GM23338 (cell line): Measurements from ENCODE around the gene CCDC157. TPM values are rescaled to one million over a fixed set of nuclear protein-coding genes. Genes with fewer than 3 reads are reported as not detected.

Experiments used
- ATAC-seq: fragments of 200-7000 bp; cut with Tn5 transposase; 3 replicates; pipeline ENCODE4 v1.9.1; 2020
- DNase-seq: peaks from one replicate; pipeline ENCODE4 v3.0.0-alpha.2; 2015; ENCODE audit warnings: low spot score
- H2AFZ ChIP-seq: fragments of 200-600 bp; sonication (generic); 2 replicates; pipeline ENCODE4 v1.8.0; 2016; ENCODE audit warnings: antibody characterized with exemption, mild to moderate bottlenecking, moderate library complexity
- H3F3A ChIP-seq: fragments of 200-600 bp; sonication (generic); replicated peaks from 2 replicates; pipeline ENCODE4 v1.8.0; 2017; ENCODE audit warnings: antibody characterized with exemption, mixed run types, low read depth
- H3K27ac ChIP-seq: fragments of 200-600 bp; sonication (generic); 2 replicates; pipeline ENCODE4 v1.6.1; 2016; ENCODE audit warnings: low read depth
- H3K27me3 ChIP-seq: fragments of 200-600 bp; sonication (generic); 2 replicates; pipeline ENCODE4 v1.8.0; 2016; ENCODE audit warnings: mild to moderate bottlenecking, mixed run types, moderate library complexity; ENCODE audit not compliant: insufficient read depth
- H3K36me3 ChIP-seq: fragments of 200-600 bp; sonication (generic); 2 replicates; pipeline ENCODE4 v1.8.0; 2016; ENCODE audit warnings: mild to moderate bottlenecking; ENCODE audit not compliant: insufficient read depth
- H3K4me1 ChIP-seq: fragments of 200-600 bp; sonication (generic); 2 replicates; pipeline ENCODE4 v1.8.0; 2016; ENCODE audit warnings: mild to moderate bottlenecking, moderate library complexity; ENCODE audit not compliant: insufficient read depth
- H3K4me2 ChIP-seq: fragments of 200-600 bp; sonication (generic); 2 replicates; pipeline ENCODE4 v1.7.1; 2017; ENCODE audit warnings: mixed run types
- H3K4me3 ChIP-seq: fragments of 200-600 bp; sonication (generic); 2 replicates; pipeline ENCODE4 v1.6.1; 2016; ENCODE audit warnings: mixed run types
- H3K79me2 ChIP-seq: fragments of 200-600 bp; sonication (generic); replicated peaks from 2 replicates; pipeline ENCODE4 v1.8.0; 2017; ENCODE audit warnings: mild to moderate bottlenecking; ENCODE audit not compliant: insufficient read depth
- H3K9me2 ChIP-seq: fragments of 200-600 bp; sonication (generic); 2 replicates; pipeline ENCODE4 v1.8.0; 2017; ENCODE audit not compliant: insufficient read depth
- H4K20me1 ChIP-seq: fragments of 200-600 bp; sonication (generic); replicated peaks from 2 replicates; pipeline ENCODE4 v1.8.0; 2017; ENCODE audit warnings: mild to moderate bottlenecking; ENCODE audit not compliant: insufficient read depth
- H3K27ac Mint-ChIP-seq: 2 replicates; pipeline ENCODE4 v1.8.0; 2020; ENCODE audit warnings: inconsistent platforms, mild to moderate bottlenecking, moderate library complexity, mixed read lengths
- H3K27me3 Mint-ChIP-seq: 3 replicates; pipeline ENCODE4 v1.8.0; 2022; ENCODE audit warnings: low read depth, mild to moderate bottlenecking, moderate library complexity, mixed read lengths, inconsistent platforms; ENCODE audit not compliant: insufficient read depth, poor library complexity
- H3K36me3 Mint-ChIP-seq: 3 replicates; pipeline ENCODE4 v1.8.0; 2021; ENCODE audit warnings: low read depth, mild to moderate bottlenecking, inconsistent platforms, moderate library complexity, mixed read lengths
- H3K4me1 Mint-ChIP-seq: 3 replicates; pipeline ENCODE4 v1.8.0; 2020; ENCODE audit warnings: mild to moderate bottlenecking, inconsistent platforms, mixed read lengths
- H3K4me3 Mint-ChIP-seq: 3 replicates; pipeline ENCODE4 v1.8.0; 2021; ENCODE audit warnings: moderate library complexity, mild to moderate bottlenecking, inconsistent platforms, mixed read lengths
- H3K9me3 Mint-ChIP-seq: 3 replicates; pipeline ENCODE4 v1.8.0; 2020; ENCODE audit warnings: moderate library complexity, mild to moderate bottlenecking, inconsistent platforms, mixed read lengths
- CTCF ChIP-seq, 2 experiments: fragments of 200-600 bp in 1 of 2; sonication (generic) in 1 of 2; conservative IDR thresholded peaks; 2 replicates each; pipeline versions ENCODE4 v1.5.1 to v1.6.1; 2016 to 2017; ENCODE audit warnings: antibody characterized with exemption in 2 of 2, low read depth in 2 of 2, mild to moderate bottlenecking in 2 of 2, moderate library complexity in 1 of 2
- ETS1 ChIP-seq: IDR thresholded peaks from 2 replicates; pipeline ENCODE4 v1.6.1; 2016; ENCODE audit warnings: antibody characterized with exemption
- EZH2phosphoT487 ChIP-seq: fragments of 200-600 bp; sonication (generic); IDR thresholded peaks from one replicate; pipeline ENCODE4 v1.8.1; 2018; ENCODE audit warnings: antibody characterized with exemption; ENCODE audit not compliant: unreplicated experiment
- NANOG ChIP-seq: IDR thresholded peaks from 2 replicates; pipeline ENCODE4 v1.6.1; 2016; ENCODE audit warnings: antibody characterized with exemption, borderline replicate concordance
- POLR2AphosphoS5 ChIP-seq: IDR thresholded peaks from 2 replicates; pipeline ENCODE4 v1.6.1; 2016; ENCODE audit warnings: antibody characterized with exemption, low read depth
- STAT1 ChIP-seq: IDR thresholded peaks from one replicate; pipeline ENCODE4 v1.6.1; 2016; ENCODE audit warnings: antibody characterized with exemption; ENCODE audit not compliant: unreplicated experiment
- ZNF114 ChIP-seq: fragments of 250-450 bp; sonication (Bioruptor Pico); IDR thresholded peaks from 2 replicates; pipeline ENCODE4 v1.5.0; 2020; ENCODE audit warnings: mild to moderate bottlenecking, moderate library complexity
- ZNF462 ChIP-seq: fragments of 250-450 bp; sonication (Bioruptor Pico); IDR thresholded peaks from 2 replicates; pipeline ENCODE4 v1.5.0; 2020; ENCODE audit warnings: mild to moderate bottlenecking, moderate library complexity
- polyA plus RNA-seq: library from polyadenylated mRNA; unstranded; fragments of >200 nt; fragmentation: Nextera tagmentation; extraction: Ambion mirVana; gene quantifications from 2 replicates; pipeline ENCODE4 v1.2.1, GENCODE V29; 2016
- total RNA-seq: library from RNA; depleted of rRNA; stranded (reverse); fragments of >200 nt; shearing (Covaris generic); gene quantifications from 2 replicates; pipeline ENCODE4 v1.2.3, GENCODE V29; 2014

CCDC157 gene
- total and polyA plus RNA-seq, 2 experiments from 2014 or later, result 3.8 to 7.9 TPM

- H3K27me3 ChIP-seq, result no peaks in the 10 kb centered on the region
- peak overlapping the region; percentile 91 for H3K4me3 Mint-ChIP-seq
Observed at GRCh38 chr22:30425327-30425615, 68.5 kb downstream of the CCDC157 start.

More at GRCh38 chr22:30425327-30425615, 68.5 kb downstream of the CCDC157 start:
- TF ChIP-seq ZNF114 (CRISPR knock-in tag) (no peak), STAT1 (no peak), POLR2AphosphoS5 (no peak), EZH2phosphoT487 (no peak), CTCF (conservative IDR thresholded peaks at IDR 0.05; ENCODE audit: low read depth in 2 of 2) (no peak), NANOG (no peak), ZNF462 (no peak), ETS1 (no peak)
- H2AFZ ChIP-seq, result peak overlapping the region; percentile 67
- peak overlapping the region; percentile 97 for H3K27ac Mint-ChIP-seq
- H3K4me2 ChIP-seq, result peak overlapping the region; percentile 85
- H3K4me1 Mint-ChIP-seq, result peaks cover 31% of the 10 kb centered on the region
- no peaks in the 10 kb centered on the region for H4K20me1 ChIP-seq
- peak overlapping the region; percentile 70 for H3K4me3 ChIP-seq
- peaks cover 21% of the 10 kb centered on the region for H3K36me3 Mint-ChIP-seq
- no peaks in the 10 kb centered on the region for H3K9me3 Mint-ChIP-seq
- ATAC-seq (no peak), DNase-seq (no peak)
- peak overlapping the region; percentile 47; the same call in 1 of the 2 replicates for H3K27ac ChIP-seq
- no peaks in the 10 kb centered on the region for H3K9me2 ChIP-seq
- peaks cover 20% of the 10 kb centered on the region for H3F3A ChIP-seq
- peaks cover 13% of the 10 kb centered on the region for H3K4me1 ChIP-seq
- H3K79me2 ChIP-seq, result peaks cover 5% of the 10 kb centered on the region; the same call in 1 of the 2 replicates
- H3K27me3 Mint-ChIP-seq, result peaks cover 24% of the 10 kb centered on the region
- no peaks in the 10 kb centered on the region; the same call in 1 of the 2 replicates for H3K36me3 ChIP-seq
